ENCODE results near the gene CX3CR1.
"Not testable (repeated sequence)": the region's sequence is repeated elsewhere in the genome, so short reads cannot be mapped to it uniquely, and the experiment has no call there.

The CX3CR1 gene

DNA sequence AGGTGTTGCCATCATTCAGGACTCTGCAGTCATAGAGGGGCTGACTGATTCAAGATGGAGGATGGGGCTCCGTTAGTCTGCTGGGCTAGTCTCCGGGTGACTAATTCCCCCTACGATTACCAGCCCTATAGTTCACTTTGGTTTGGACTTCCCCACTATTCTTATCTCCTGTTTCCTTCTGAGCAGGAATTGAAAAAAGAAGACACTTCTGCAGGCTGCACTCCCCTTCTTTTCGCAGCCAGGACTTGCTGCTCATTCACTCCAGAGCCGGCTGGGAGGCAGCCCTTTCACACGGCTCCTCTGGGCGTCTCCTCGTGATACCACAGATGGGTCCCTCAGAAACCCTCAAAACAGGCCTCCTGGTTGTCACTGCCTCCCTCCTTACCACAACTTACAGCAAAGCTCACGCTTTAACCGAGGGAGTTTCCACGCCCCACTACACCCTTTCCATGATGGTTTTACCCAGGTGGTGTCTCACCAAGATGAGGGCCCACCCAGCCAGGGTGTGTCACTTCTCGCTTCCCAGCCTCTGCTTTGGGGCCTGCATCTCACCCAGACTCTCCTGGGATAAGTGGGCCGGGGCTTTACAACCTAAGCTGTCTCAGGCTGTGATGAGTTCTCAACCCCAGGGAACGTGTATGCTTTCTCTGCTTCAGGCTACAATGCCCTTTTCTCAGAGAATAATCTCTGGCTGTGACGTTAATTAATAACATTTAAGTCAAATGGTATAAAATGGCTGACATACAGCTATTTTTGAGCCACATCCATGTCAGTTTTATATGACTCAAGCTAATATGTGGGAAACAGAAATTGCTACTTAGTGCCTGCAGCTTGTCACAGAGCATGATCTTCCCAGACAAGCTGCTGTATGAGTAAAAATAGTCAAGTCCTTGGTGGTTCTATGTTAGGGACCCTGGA lies 11.9 kb downstream of the CX3CR1 start:
- DNase-seq (ENCODE audit: low read depth): no peak

DNA sequence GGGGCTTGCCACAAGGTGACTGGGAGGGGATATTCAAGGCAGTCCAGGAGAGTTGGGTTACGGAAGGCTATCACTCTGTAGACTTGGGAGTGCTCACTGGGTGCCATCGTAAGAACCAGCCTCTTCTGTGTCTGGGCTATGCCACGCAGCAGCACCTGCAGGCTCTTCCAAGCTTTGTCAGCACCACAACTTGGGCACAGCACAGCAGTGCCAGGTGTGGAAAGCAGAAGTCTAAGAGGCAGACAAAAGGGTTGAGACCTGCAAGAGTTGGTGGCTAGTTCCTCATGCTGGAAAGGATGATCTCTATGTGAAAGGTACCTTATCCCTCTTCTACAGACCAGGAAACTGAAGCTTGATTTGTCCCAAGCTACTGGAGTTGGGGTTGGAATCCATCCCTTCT lies 15.8 kb downstream of the CX3CR1 start:
- DNase-seq (ENCODE audit: low read depth): no peak

DNA sequence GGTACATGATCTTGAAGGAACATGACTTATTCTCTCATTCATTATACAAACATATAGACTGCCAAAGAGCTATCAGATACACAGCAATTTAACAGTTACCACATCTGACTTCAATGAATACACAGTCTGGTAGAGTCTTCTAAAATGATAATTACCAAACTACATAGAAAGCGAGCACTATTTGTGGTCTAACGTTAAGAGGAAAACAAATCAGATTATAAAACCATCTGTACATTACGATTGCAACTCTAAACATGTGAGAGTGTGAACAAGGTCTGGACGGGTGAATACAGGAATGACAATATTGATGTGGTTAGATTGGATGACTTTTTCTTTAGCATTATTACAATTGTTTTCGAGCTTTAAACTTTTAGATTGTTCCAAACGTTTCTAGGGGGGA lies 16.3 kb downstream of the CX3CR1 start:
- DNase-seq (ENCODE audit: low read depth): no peak

GRCh38 chr3:39262846-39263245 lies 17.0 kb downstream of the CX3CR1 start:
- no peak for DNase-seq (ENCODE audit: low read depth)

GRCh38 chr3:39261726-39262125 lies 18.1 kb downstream of the CX3CR1 start:
- DNase-seq (ENCODE audit: low read depth): no peak

DNA sequence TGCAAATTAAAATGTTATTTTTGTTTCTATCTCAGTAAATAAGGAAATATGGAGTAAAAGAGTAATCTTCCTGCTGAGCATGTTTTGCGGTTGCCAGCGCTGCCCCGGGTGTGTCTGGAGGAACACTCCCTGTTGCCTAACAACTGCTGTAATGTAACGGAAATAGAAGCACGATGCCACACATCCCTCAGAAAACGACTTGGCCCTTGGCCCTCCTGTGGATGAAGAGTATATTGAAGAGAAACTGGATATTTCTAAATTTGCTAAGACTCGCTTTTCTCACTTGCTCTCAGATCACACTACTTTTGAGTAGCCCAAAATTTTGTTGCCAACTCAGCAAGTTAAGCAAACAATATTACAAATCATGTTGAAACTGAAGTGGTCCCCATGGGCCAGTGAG lies 18.9 kb downstream of the CX3CR1 start:
- peak; percentile 77 for DNase-seq (ENCODE audit: low read depth)

GRCh38 chr3:39260318-39260717 lies 19.5 kb downstream of the CX3CR1 start:
- no peak for DNase-seq (ENCODE audit: low read depth)

DNA sequence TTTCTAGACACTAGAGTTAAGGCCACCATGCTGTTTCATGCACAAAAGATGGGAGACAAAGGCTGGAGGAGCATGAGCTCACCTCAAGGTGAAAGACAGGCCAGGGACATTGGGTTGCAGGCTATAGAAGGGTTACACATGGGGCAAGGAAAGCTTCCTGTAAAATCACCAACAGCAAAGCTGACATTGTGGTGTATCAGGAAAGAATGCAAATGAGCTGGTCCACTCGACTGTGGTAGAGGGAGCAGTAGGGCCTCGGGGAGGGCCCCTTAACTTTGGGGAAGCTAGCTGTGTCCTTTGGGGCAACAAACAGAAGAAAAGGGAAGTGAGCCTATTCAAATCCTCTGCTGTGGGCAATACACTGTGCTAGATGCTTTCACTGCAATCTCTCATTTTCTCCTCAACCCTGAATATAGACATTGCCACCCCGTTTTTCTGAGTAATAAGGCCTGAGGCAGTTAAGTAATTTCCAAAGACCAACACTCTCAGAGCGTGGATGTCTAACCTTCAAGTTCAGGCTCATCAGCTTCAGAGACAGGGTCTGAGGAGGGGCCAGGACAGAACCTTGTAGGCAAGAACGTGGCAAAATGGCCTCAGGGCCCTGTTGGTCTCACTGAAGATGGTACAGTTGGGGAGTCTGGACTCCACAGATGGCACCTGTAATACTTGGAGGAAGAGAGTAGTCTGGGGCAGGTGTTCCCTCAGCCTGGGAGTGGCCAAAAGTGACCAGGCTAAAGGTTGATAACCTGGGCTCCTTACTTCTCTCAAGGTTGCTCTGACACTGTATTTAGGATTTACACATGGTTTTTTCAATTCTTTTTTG lies 24.1 kb downstream of the CX3CR1 start:
- no peak for DNase-seq (ENCODE audit: low read depth)

DNA sequence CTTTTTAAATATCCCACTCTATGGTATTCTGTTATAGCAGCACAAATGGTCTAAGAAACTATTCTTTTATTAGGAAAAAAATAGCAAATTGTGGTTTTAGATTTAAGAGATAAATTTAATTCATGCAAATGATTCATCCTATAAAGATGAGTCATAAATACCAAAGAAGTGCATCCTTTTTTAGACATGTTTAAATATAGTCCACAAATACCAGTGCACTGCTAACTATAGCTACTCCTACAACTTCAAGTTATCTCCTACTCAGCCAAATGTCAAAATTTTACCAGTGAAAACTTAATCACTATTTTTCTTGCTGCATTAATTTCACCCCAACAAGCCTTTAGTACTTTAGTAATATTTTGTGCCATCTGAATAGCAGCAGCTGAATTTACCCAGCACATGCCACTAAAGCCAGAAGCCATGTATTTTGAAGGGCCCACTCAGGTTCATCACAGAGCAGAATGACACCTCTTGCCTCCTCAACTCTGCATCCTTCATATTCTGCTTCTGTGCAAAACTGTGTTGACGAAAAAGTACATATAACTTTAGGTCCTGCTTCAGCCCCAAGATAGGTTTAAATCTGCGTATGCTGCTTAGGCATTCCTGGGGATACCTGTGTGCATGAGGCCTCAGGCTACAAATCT lies 24.9 kb downstream of the CX3CR1 start:
- DNase-seq (ENCODE audit: low read depth): peak; percentile 20

DNA sequence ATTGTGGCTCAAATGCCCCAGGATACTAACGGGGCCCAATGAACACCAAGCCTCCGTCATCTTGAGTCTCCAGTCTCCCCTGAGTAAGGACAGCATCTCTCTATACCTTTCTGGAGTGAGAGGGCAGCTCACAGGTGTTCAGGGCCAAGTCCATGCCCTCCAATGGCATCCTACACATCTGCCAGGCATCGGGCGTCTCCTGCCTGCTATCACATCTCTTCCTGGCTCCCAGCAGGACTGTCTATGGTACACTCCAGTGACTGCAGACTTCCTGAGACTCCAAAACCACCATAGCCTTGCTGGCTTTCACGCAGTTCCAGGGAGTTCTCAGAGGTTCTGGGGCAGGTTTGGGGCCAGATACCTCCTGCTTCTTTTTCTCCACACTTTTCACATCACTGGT lies 28.3 kb downstream of the CX3CR1 start:
- no peak for DNase-seq (ENCODE audit: low read depth)

DNA sequence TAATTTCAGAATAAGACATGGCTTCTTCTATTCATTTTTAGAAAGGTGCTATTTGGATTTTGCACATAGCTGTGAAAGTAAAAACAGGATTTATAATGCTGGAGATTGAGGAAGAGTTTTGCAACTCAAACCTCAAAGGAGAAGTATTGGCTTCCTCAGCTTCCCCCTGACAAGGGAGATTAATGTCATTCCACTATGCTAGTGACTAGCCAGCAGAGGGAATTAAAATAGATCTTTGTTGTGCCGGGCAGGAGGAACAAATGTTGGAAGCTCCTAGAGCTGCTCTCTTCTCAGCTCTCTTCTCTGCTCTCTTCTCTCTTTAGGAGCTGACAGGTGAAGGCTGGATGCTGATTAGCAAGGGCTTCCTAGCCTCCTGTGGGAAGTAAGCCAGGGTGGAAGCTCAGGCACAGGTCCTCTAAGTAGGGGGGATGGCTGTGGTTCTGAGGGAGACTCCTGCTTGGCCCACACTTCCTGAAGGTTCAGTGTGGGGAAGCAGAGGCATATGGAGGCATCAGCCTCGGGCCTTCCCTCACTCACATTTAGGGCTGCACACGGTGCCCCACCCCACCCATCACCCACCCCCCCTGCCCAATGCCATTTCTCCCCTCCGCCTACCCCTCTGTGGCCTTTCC lies 29.6 kb downstream of the CX3CR1 start:
- DNase-seq (ENCODE audit: low read depth): no peak

GRCh38 chr3:39249453-39250115 lies 30.3 kb downstream of the CX3CR1 start:
- no peak for DNase-seq (ENCODE audit: low read depth)

GRCh38 chr3:39241561-39241960 lies 38.3 kb downstream of the CX3CR1 start:
- DNase-seq (ENCODE audit: low read depth): no peak

DNA sequence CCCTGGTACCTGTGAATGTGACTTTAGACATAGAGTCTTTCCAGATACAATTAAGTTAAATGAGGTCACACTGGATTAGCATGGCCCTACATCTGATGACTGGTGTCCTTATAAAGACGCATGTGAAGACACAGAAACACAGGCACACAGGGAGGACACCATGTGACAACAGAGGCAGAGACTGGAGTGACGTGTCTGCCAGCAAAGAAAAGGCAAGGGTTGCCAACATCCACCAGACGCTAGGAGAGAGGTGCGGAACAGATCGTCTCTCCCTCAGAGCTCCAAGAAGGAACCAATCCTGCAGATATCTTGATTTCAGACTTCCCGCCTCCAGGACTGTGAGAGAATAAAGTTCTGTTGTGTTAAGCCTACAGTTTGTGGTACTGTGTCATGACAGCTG lies 42.8 kb downstream of the CX3CR1 start:
- DNase-seq (ENCODE audit: low read depth): no peak

GRCh38 chr3:39234651-39235050 lies 45.2 kb downstream of the CX3CR1 start:
- no peak for DNase-seq (ENCODE audit: low read depth)

DNA sequence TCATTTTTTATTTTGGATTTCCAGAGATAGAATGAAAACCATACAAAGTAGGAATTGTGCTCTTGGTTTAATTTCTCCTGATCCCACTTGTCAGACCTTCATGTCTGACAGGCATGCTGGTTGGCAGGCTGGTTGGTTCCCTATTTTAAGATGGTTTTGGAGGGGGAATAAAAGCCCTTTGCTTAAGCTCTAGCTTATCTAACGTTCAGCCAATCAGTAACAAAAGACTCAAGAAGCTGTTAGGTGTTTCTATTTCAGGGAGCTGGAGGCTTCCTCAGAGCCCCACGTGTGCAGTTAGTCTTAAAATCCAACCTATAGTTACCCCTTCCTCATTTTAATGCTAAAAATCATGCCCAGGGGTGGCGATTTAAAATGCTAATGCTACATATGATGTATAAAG lies 47.0 kb downstream of the CX3CR1 start:
- DNase-seq (ENCODE audit: low read depth): no peak

DNA sequence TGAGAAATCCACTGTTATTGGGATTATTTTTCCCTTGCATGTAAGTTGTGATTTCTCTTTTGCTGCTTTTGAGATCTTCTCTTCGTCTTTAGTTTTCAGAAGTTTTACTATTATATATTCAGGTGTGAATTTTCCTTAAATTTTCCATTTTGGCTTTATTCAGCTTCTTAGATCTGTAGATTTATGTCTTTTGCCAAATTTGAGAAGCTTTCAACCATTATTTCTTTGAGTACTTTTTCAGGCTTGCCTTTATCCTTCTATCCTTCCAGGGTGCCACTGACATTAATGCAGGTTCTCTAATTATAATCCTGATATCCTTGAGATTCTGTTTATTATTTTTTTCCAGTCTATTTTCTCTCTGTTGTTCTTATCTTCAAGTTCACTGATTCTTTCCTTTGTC lies 49.4 kb downstream of the CX3CR1 start:
- no peak for DNase-seq (ENCODE audit: low read depth)

DNA sequence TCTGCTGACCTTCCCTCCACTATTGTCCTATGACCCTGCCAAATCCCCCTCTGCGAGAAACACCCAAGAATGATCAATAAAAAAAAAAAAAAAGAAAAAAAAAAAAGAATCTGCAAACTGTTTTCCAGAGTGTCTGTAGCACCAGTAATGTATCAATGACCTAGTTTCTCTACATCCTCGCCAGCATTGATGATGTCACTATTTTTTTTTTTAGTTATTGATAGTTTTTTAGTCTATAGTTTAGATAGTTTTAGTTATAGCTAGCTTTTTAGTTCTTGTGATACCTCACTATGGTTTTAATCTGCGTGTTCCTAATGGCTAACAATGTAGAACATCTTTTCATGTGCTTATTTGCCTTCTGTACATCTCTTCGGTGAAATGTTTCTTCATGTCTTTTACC lies 51.3 kb downstream of the CX3CR1 start:
- no peak for DNase-seq (ENCODE audit: low read depth)

DNA sequence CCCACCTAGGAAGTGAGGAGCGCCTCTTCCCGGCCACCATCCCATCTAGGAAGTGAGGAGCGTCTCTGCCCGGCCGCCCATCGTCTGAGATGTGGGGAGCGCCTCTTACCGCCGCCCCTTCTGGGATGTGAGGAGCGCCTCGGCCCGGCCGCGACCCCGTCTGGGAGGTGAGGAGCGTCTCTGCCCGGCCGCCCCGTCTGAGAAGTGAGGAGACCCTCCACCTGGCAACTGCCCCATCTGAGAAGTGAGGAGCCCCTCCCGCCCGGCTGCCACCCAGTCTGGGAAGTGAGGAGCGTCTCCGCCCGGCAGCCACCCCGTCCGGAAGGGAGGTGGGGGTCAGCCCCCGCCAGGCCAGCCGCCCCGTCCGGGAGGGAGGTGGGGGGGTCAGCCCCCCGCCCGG lies 52.2 kb downstream of the CX3CR1 start:
- not testable (repeated sequence) for DNase-seq (ENCODE audit: low read depth)

- no peak for DNase-seq (ENCODE audit: low read depth)
Measured at GRCh38 chr3:39226106-39226741, 53.6 kb downstream of the CX3CR1 start.

GRCh38 chr3:39224288-39224687 lies 55.5 kb downstream of the CX3CR1 start:
- no peak for DNase-seq (ENCODE audit: low read depth)

Data from HS-5 (cell line).